ENCODE results near the gene ACOX3. TPM values are rescaled to one million over a fixed set of nuclear protein-coding genes. Genes with fewer than 3 reads are reported as not detected.

Gene ACOX3
- polyA plus RNA-seq, 1 experiment = 7.9 TPM

- no peak overlapping the region for H3K4me3 ChIP-seq (ENCODE audit: low read depth, low read length)
- TF ChIP-seq, protein P1, sequence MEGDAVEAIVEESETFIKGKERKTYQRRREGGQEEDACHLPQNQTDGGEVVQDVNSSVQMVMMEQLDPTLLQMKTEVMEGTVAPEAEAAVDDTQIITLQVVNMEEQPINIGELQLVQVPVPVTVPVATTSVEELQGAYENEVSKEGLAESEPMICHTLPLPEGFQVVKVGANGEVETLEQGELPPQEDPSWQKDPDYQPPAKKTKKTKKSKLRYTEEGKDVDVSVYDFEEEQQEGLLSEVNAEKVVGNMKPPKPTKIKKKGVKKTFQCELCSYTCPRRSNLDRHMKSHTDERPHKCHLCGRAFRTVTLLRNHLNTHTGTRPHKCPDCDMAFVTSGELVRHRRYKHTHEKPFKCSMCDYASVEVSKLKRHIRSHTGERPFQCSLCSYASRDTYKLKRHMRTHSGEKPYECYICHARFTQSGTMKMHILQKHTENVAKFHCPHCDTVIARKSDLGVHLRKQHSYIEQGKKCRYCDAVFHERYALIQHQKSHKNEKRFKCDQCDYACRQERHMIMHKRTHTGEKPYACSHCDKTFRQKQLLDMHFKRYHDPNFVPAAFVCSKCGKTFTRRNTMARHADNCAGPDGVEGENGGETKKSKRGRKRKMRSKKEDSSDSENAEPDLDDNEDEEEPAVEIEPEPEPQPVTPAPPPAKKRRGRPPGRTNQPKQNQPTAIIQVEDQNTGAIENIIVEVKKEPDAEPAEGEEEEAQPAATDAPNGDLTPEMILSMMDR (IDR thresholded peaks at IDR 0.05; ENCODE audit: low read depth, low read length) = no peak
- no peak for DNase-seq (ENCODE audit: low read depth, low spot score)
- H3K27ac ChIP-seq (ENCODE audit: low read depth, low read length) = no peak overlapping the region
- ChIA-PET CTCF (no interaction called here), POLR2A (no interaction called here)
- no peaks in the 10 kb centered on the region; the same call in 1 of the 2 replicates for H3K9me3 ChIP-seq (ENCODE audit: control insufficient read depth, insufficient read depth, low read length)
- H3K27me3 ChIP-seq (ENCODE audit: control insufficient read depth, insufficient read depth, low read length) = peaks cover 16% of the 10 kb centered on the region
These were observed 83.7 kb downstream of the ACOX3 start for GRCh38 chr4:8356856-8357255.

DNA sequence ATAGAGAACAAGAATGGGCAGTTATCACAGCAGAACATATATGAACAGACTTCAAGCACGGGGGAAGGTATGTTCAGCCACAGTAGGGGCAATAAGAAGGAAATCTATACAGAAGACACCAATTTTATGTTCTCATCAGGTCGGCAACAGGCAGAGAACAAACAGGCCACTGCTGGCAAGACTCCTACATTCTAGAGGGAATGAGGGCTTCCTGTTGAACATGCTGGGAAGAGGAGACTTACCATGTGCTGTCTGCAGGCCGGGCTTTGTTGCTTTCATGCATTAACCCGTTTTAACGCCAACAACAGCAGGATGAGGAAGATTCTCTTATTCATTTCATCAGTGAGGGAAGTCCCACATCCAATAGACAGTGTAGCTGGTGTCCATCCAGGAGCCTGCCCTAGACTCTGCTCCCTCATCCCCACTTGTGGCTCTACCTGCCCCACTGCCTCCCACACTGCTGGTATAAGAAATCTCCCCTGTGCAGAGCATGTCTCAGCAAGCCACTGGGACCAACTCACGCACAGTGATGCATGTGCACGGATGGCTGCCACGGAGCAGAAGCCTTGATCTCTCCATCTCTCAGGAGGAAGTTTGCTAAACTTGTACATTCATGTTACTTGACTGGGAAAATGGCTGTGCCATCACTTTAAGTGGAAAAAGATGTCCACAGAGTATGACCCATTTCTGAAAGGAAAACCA is 84.5 kb downstream of the ACOX3 start:
- H3K4me3 ChIP-seq (ENCODE audit: low read depth, low read length) = no peak overlapping the region
- no peak for DNase-seq (ENCODE audit: low read depth, low spot score)
- H3K27ac ChIP-seq (ENCODE audit: low read depth, low read length) = no peak overlapping the region
- H3K27me3 ChIP-seq (ENCODE audit: control insufficient read depth, insufficient read depth, low read length) = peaks cover 16% of the 10 kb centered on the region
- POLR2A ChIA-PET = no interaction called here
- TF ChIP-seq, protein P1 (IDR thresholded peaks at IDR 0.05; ENCODE audit: low read depth, low read length) = no peak
- CTCF ChIA-PET = no interaction called here
- H3K9me3 ChIP-seq (ENCODE audit: control insufficient read depth, insufficient read depth, low read length) = no peaks in the 10 kb centered on the region; the same call in 1 of the 2 replicates

DNA sequence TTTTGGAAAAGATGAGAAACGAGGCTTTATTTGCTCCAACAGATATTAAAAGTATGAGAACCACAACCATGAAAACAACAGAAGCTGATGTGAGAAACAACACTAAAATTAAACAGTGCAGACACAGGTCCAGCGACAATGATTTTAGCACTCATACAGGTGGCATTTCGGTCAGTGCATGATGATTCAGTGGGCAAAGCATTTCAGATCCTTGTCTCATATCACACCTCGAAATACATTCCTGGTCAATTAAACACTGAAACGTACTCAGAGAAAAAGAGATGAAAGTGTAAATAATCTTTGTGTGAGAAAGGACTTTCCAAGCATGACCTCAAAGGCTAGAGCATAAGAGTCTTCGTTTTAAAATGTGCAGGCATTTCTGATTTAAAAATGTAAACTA is 85.2 kb downstream of the ACOX3 start:
- DNase-seq (ENCODE audit: low read depth, low spot score) = no peak
- ChIA-PET POLR2A (no interaction called here), CTCF (no interaction called here)
- Histone ChIP-seq H3K9me3 (ENCODE audit: control insufficient read depth, insufficient read depth, low read length) (no peaks in the 10 kb centered on the region; the same call in 1 of the 2 replicates), H3K27me3 (ENCODE audit: control insufficient read depth, insufficient read depth, low read length) (peaks cover 16% of the 10 kb centered on the region), H3K4me3 (ENCODE audit: low read depth, low read length) (no peak overlapping the region), H3K27ac (ENCODE audit: low read depth, low read length) (no peak overlapping the region)
- TF ChIP-seq, protein P1 (IDR thresholded peaks at IDR 0.05; ENCODE audit: low read depth, low read length) = no peak

- ChIA-PET POLR2A (interaction anchor here (1.0 kb wide), 1 partner anchor 79 kb away, joined by 3 read pairs; no protein-coding TSS in a partner anchor), CTCF (no interaction called here)
- Histone ChIP-seq H3K27ac (ENCODE audit: low read depth, low read length) (no peak overlapping the region), H3K9me3 (ENCODE audit: control insufficient read depth, insufficient read depth, low read length) (no peaks in the 10 kb centered on the region; the same call in 1 of the 2 replicates), H3K4me3 (ENCODE audit: low read depth, low read length) (no peak overlapping the region), H3K27me3 (ENCODE audit: control insufficient read depth, insufficient read depth, low read length) (peaks cover 13% of the 10 kb centered on the region)
- peak; percentile 18 for DNase-seq (ENCODE audit: low read depth, low spot score)
- TF ChIP-seq, protein P1 (IDR thresholded peaks at IDR 0.05; ENCODE audit: low read depth, low read length) = no peak
These were observed 86.5 kb downstream of the ACOX3 start for GRCh38 chr4:8353912-8354453.

DNA sequence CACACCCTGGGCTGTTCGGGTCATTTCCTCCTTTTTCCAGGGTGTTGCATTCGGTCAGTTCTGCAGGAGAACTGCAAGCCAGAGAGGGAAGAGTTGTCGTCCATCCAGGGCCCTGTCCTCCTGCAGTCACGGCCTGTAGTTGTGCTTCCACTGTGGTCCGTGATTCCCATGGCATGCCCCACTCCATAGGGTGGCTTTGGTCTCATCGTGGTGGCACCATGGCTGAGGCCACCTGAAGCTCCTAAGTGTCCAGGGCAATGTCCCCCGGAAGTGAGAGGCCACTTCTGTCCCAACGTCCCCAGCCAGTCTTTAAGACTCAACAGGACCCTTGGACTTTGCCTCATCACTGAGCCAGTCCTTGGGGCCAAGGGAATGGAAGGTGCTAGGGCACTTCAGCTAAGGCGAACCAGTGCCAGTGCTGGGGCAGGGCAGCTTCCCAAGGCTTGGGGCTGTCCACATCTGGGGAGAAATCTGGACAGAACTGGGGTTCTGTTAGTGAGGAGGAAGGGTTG is 87.3 kb downstream of the ACOX3 start:
- Histone ChIP-seq H3K27me3 (ENCODE audit: control insufficient read depth, insufficient read depth, low read length) (peaks cover 9% of the 10 kb centered on the region), H3K4me3 (ENCODE audit: low read depth, low read length) (no peak overlapping the region), H3K9me3 (ENCODE audit: control insufficient read depth, insufficient read depth, low read length) (no peaks in the 10 kb centered on the region; the same call in 1 of the 2 replicates), H3K27ac (ENCODE audit: low read depth, low read length) (no peak overlapping the region)
- TF ChIP-seq, protein P1 (IDR thresholded peaks at IDR 0.05; ENCODE audit: low read depth, low read length) = no peak
- ChIA-PET POLR2A (no interaction called here), CTCF (no interaction called here)
- no peak for DNase-seq (ENCODE audit: low read depth, low spot score)

Measured in AG04450 (cell line).